Large intestine (tissue), 3 donors: ENCODE results near the gene BRMS1L. TPM values are rescaled to one million over a fixed set of nuclear protein-coding genes. Genes with fewer than 3 reads are reported as not detected.

ENCODE experiments used
- DNase-seq, 2 donors: peaks; one replicate each; pipeline versions ENCODE4 v3.0.0 to v3.0.0-alpha.2; 2013
- H3K27ac ChIP-seq: one replicate; pipeline ENCODE4 v1.5.1; 2013; ENCODE audit warnings: low read length
- H3K27me3 ChIP-seq: 2 replicates; pipeline ENCODE4 v1.6.1; 2013; ENCODE audit warnings: low read length; ENCODE audit not compliant: control insufficient read depth, insufficient read depth
- H3K36me3 ChIP-seq: 2 replicates; pipeline ENCODE4 v1.6.1; 2013; ENCODE audit warnings: low read length; ENCODE audit not compliant: control insufficient read depth, insufficient read depth
- H3K4me1 ChIP-seq: one replicate; pipeline ENCODE4 v1.6.1; 2013; ENCODE audit warnings: low read length; ENCODE audit not compliant: control insufficient read depth, insufficient read depth
- H3K4me3 ChIP-seq: one replicate; pipeline ENCODE4 v1.5.1; 2013; ENCODE audit warnings: low read length
- H3K9me3 ChIP-seq: one replicate; pipeline ENCODE4 v1.6.1; 2013; ENCODE audit warnings: mild to moderate bottlenecking, low read depth, low read length, moderate library complexity; ENCODE audit not compliant: control insufficient read depth
- WGBS: methylation state at CpG from one replicate; pipeline ENCODE4 v1.1.5; 2013; ENCODE audit warnings: low lambda C conversion rate; ENCODE audit not compliant: insufficient coverage; 5-methylcytosine and 5-hydroxymethylcytosine counted together
- polyA plus RNA-seq: library from polyadenylated mRNA; unstranded; fragments of 120-200 nt; gene quantifications from one replicate; pipeline ENCODE4 v1.2.1, GENCODE V29; 2013

Gene BRMS1L
- polyA plus RNA-seq, 1 donor = 11.9 TPM

DNA sequence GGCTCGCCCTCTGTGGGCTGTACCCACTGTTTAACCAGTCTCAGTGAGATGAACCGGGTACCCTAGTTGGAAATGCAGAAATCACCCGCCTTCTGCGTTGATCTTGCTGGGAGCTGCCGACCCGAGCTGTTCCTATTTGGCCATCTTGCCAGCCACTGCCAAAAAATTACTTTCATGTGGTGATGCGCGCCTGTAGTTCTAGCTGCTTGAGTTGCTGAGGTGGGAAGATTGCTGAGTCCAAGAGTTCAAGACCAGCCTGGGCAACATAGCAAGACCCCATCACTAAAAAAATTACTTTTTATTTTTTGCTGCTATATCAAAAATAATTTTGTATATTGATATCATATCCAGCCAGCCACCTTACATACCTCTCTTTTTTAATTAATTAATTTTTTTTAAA lies 18.4 kb downstream of the BRMS1L start:
- no peaks in the 10 kb centered on the region for H3K4me1 ChIP-seq
- WGBS = no CpG with 5 or more reads among the region's 8 CpGs
- H3K36me3 ChIP-seq = peaks cover 26% of the 10 kb centered on the region
- H3K4me3 ChIP-seq = no peak overlapping the region
- no peaks in the 10 kb centered on the region for H3K27me3 ChIP-seq
- no peak overlapping the region for H3K27ac ChIP-seq
- DNase-seq = no peak
- peaks cover 5% of the 10 kb centered on the region for H3K9me3 ChIP-seq

DNA sequence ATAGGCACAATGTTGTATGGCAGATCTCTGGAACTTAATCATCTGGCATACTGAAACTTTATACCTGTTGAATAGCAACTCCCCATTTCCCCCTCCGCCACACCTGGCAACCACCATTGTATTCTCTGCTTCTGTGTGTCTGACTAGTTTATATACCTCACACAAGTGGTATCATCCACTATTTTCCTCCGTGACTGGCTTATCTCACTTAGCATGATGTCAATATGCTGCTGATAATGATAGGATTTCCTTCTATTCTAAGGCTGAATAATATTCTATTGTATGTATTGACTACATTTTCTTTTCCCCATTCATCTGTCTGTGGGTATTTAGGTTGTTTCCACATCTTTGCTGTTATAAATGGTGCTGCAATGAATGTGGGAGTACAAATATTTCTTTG lies 21.5 kb downstream of the BRMS1L start:
- DNase-seq = no peak
- H3K27me3 ChIP-seq = no peaks in the 10 kb centered on the region
- no CpG with 5 or more reads among the region's 2 CpGs for WGBS
- H3K9me3 ChIP-seq = no peaks in the 10 kb centered on the region
- H3K4me3 ChIP-seq = no peak overlapping the region
- no peak overlapping the region for H3K27ac ChIP-seq
- H3K4me1 ChIP-seq = no peaks in the 10 kb centered on the region
- H3K36me3 ChIP-seq = peaks cover 26% of the 10 kb centered on the region

DNA sequence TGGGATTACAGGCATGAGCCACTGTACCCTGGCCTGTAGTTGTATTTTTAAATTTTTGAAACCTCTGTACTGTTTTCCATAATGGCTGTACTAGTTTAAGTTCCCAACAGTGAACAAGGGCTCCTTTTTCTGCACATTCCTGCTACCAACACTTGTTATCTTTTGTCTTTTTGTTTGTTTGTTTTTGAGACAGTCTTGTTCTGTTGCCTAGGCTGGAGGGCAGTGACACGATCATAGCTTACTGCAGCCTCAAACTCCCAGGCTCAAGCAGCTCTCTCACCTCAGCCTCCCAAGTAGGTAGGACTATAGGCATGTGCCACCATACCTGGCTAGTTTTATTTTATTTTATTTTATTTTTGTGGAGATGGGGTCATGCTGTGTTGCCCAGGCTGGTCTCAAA lies 23.0 kb downstream of the BRMS1L start:
- no peak for DNase-seq
- WGBS = no CpG with 5 or more reads among the region's 1 CpG

DNA sequence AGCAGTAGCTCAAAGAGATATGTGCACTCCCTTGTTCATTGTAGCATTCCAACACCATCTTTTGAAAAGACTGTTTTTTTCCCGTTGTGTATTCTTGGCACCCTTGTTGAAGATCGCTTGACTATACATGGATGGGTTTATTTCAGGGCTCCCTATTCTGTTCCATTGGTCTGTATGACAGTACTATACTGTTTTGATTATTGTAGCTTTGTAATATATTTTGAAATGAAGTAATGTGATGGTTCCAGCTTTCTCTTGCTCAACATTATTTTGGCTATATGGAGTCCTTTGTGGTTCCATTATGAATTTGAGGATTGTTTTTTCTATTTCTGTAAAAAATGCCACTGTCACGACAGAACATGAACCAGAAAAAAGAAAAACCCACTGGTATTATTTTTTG lies 25.7 kb downstream of the BRMS1L start:
- 72% methylated on average over 3 of the region's 3 CpGs for WGBS

More for the DNA sequence above, 23.0 kb downstream of the BRMS1L start:
- Histone ChIP-seq H3K36me3 (peaks cover 23% of the 10 kb centered on the region), H3K27ac (no peak overlapping the region), H3K4me3 (no peak overlapping the region), H3K4me1 (no peaks in the 10 kb centered on the region), H3K9me3 (no peaks in the 10 kb centered on the region), H3K27me3 (no peaks in the 10 kb centered on the region)

DNA sequence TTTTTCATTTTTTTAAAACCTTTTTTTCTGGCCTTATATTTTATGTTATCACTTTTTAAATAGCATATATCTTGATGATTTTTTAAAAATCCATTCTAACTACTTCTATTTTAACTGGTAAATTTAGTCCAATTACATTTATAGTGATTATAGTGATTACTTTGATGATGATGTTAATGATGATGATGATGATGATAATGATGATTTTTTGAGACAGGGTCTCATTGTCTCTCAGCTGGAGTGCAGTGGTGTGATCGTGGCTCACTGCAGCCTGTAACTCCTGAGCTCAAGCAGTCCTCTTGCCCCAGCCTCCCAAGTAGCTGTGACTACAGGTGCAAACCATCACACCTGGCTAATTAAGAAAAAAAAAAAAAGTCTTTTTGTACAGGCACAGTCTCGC lies 27.1 kb downstream of the BRMS1L start:
- WGBS = no CpG with 5 or more reads among the region's 2 CpGs
- Histone ChIP-seq H3K9me3 (no peaks in the 10 kb centered on the region), H3K4me3 (no peak overlapping the region), H3K27me3 (no peaks in the 10 kb centered on the region), H3K27ac (no peak overlapping the region), H3K36me3 (peaks cover 11% of the 10 kb centered on the region), H3K4me1 (no peaks in the 10 kb centered on the region)
- no peak for DNase-seq

More for the DNA sequence above, 25.7 kb downstream of the BRMS1L start:
- H3K9me3 ChIP-seq = no peaks in the 10 kb centered on the region
- H3K36me3 ChIP-seq = peaks cover 10% of the 10 kb centered on the region
- H3K27ac ChIP-seq = no peak overlapping the region
- DNase-seq = no peak
- no peak overlapping the region for H3K4me3 ChIP-seq
- no peaks in the 10 kb centered on the region for H3K4me1 ChIP-seq
- H3K27me3 ChIP-seq = no peaks in the 10 kb centered on the region

- no peak overlapping the region for H3K27ac ChIP-seq
- WGBS = 100% methylated on average over 1 of the region's 1 CpG
- peaks cover 14% of the 10 kb centered on the region for H3K36me3 ChIP-seq
- no peaks in the 10 kb centered on the region for H3K9me3 ChIP-seq
- no peaks in the 10 kb centered on the region for H3K4me1 ChIP-seq
- H3K4me3 ChIP-seq = no peak overlapping the region
- no peak for DNase-seq
- H3K27me3 ChIP-seq = no peaks in the 10 kb centered on the region
Measured at GRCh38 chr14:35854696-35855270, 28.6 kb downstream of the BRMS1L start.

GRCh38 chr14:35855876-35856481 lies 29.8 kb downstream of the BRMS1L start:
- Histone ChIP-seq H3K4me1 (no peaks in the 10 kb centered on the region), H3K36me3 (peaks cover 16% of the 10 kb centered on the region), H3K9me3 (no peaks in the 10 kb centered on the region), H3K27ac (no peak overlapping the region), H3K4me3 (no peak overlapping the region), H3K27me3 (no peaks in the 10 kb centered on the region)
- WGBS = 100% methylated on average over 3 of the region's 6 CpGs
- no peak for DNase-seq

DNA sequence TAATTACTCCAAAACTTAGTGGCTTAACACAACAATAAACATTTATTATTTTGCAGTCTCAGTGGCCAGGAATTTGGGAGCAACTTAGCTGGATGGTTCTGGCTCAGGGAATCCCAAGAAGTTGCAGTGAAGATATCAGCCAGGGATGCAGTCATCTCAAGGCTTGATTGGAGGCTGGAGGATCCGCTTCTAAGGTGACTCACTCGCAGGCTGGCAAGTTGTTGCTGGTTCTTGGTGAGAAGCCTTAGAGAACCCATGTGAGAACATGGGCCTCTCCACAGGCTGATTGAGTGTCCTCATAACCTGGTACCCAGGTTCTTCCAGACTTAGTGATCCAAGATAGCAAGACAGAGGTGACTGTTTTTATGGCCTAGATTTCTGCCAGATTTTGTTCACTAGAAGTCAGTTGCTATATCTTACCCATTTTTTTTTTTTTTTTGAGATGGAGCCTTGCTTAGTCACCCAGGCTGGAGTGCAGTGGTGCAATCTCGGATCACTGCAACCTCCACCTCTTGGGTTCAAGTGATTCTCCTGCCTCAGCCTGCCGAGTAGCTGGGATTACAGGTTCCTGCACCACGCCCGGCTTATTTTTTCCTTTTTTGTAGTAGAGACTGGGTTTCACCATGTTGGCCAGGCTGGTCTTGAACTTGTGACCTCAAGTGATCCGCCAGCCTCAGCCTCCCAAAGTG lies 32.5 kb downstream of the BRMS1L start:
- H3K27ac ChIP-seq = no peak overlapping the region
- no peak for DNase-seq
- no peaks in the 10 kb centered on the region for H3K9me3 ChIP-seq
- WGBS = 92% methylated on average over 3 of the region's 7 CpGs
- no peaks in the 10 kb centered on the region for H3K4me1 ChIP-seq
- H3K4me3 ChIP-seq = no peak overlapping the region
- no peaks in the 10 kb centered on the region for H3K27me3 ChIP-seq
- H3K36me3 ChIP-seq = peaks cover 22% of the 10 kb centered on the region

DNA sequence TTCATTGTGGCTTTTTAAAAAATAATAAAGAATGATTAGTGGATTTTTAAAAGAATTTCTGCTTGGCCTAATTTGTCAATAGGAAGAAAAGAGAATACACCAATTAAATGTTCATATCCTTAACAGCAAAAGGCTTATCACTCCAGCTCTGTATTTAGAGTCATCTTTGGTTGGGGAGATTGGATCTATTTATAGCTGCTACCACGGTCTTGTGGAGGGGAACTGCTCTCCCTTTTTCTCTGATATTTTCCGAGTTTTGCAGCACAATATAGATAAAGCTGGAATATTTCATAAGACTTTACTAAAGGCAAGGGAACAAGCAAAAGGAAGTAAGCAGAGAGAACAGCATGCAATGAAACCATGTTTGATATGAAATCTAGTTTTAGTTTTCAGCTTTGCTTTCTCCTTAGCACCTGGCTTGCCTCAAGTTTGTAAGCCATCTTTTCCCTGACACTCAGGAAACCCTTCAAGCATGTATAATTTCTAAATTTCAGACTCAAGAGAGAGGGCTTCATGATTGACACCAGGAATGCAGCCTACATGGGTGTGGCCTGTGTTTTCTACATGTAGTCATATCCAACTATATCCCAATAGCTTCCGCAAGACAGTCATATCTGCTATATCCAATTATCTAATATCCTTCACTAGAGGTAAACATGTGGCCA lies 35.2 kb downstream of the BRMS1L start:
- peaks cover 29% of the 10 kb centered on the region for H3K36me3 ChIP-seq
- 50% methylated on average over 1 of the region's 3 CpGs for WGBS
- H3K4me3 ChIP-seq = no peak overlapping the region
- H3K9me3 ChIP-seq = no peaks in the 10 kb centered on the region
- no peak overlapping the region for H3K27ac ChIP-seq
- no peaks in the 10 kb centered on the region for H3K27me3 ChIP-seq
- no peak for DNase-seq
- H3K4me1 ChIP-seq = no peaks in the 10 kb centered on the region

GRCh38 chr14:35865611-35866324 lies 39.6 kb downstream of the BRMS1L start:
- Histone ChIP-seq H3K27me3 (no peaks in the 10 kb centered on the region), H3K9me3 (no peaks in the 10 kb centered on the region), H3K4me3 (no peak overlapping the region), H3K36me3 (peaks cover 26% of the 10 kb centered on the region), H3K4me1 (no peaks in the 10 kb centered on the region), H3K27ac (no peak overlapping the region)
- 100% methylated on average over 1 of the region's 6 CpGs for WGBS
- no peak for DNase-seq
